HG03520 (cell line): ENCODE data around the gene CTNNA3.
"Not testable (repeated sequence)": the region's sequence is repeated elsewhere in the genome, so short reads cannot be mapped to it uniquely, and the experiment has no call there.

ENCODE experiments used
- ATAC-seq: cut with Tn5 transposase; IDR thresholded peaks from one replicate; pipeline ENCODE4 v1.9.1; 2021; ENCODE audit warnings: mild to moderate bottlenecking, moderate library complexity; ENCODE audit not compliant: unreplicated experiment

CTNNA3 gene

DNA sequence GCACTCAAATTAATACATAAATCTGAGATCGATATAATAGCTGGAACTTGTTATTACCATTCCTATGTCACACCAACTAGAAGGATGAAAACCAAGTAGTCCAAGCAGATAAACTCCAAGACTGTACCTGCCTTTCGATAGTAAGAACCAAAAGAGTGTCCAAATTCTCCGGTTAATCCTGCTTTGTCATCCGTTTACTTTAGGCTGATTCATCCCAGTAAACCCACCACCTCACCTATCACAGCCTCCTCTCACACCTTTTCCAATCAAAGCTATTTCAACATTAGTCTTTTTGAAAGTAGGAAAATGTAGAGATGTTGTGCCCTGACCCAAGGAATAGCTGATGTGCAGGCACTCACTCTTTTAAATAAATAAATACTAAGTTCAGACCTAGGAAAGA lies 177.2 kb downstream of the CTNNA3 start:
- ATAC-seq: no peak

DNA sequence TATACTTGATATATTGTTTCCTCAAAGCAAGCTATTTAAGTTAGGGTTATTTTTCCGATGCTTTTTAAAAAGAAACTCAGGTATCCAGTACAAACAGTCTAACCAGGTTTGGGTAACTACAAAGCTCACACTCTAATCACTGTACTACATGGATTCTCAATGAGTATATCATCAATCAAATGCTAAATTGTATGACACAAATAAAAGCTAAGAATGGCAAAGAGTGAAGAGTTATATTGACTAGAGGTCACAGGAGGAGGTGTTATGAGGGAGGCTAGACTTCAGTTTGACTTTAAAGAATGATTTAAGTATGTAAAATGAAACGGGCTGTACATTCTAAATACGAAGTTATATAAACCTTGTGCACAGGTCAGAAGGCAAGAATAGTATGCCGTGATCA lies 178.0 kb downstream of the CTNNA3 start:
- ATAC-seq: no peak

DNA sequence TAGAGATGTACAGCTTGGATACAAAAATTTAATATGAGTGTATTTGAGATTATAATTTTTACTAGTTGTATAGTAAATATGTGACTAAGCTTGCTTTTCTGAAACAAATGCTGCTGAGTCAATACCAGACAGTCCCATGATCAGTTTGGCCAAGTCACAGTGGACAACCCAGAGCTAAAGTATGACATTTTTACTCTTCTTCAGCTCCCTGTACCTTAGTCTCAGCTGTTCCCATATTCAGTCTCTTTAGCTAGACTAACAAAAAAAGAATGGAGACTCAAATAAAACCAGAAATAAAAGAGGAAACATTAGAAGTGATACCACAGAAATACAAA lies 189.3 kb downstream of the CTNNA3 start:
- no peak for ATAC-seq

DNA sequence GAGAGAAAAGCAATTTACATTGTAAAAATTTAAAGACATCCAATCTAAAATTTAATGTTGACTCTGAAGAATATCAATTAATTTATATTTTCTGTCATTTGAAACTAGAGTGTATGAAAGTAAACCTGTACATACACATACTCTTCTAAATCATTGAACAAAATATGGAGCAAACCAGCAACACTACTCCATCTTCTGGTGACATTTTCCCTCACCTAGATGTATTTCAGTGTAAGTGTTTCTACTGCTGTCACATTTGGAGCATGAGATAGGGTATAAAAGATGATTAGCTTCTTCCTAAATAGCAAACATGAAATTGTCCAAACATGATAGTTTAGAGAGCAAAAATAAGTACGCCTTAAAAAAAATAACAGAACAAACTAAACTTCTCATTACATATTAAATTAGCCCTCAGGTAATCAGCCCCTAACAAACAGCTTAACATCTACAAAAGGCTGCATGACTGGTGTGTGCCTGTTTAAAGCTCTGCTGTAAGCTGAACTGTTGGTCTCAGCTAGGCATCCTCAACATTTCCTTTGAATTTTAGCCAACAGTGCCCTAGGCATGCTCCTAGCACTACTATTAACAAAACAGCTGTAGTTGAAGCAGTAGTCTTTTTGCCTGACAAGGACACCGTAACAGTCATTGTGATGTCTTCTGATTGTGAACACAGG lies 189.8 kb downstream of the CTNNA3 start:
- ATAC-seq: no peak

DNA sequence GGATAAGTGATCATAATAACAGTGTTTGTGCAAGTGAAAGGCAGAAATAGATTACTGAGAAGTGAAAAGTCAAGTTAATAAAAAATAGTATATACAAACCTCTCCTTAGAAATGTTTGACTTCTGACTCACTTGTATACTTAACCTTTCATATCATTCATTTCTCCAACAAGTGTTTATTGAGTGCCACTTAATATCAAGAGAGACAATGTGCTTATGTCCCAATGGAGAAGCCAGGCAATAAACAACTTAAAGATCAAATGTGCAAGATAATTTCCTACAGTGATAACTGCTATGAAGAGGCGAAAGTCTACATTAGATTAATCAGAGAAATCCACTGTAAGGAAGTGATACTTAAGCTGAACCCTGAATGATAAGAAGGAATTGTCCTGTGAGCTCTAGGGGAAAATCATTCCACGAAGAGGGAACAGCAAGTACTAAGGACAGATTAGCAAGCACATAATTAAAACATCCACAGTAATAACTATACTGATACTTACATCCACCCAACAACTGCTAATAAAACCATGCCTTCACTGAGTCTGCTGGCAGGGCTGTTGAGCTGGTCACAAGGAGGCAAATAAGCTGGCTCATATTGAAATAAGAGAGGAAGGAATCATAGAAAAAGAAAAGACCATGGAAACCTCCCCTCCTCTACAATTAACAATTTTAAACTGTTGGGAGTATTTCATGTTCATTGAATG lies 203.5 kb downstream of the CTNNA3 start:
- ATAC-seq: no peak

DNA sequence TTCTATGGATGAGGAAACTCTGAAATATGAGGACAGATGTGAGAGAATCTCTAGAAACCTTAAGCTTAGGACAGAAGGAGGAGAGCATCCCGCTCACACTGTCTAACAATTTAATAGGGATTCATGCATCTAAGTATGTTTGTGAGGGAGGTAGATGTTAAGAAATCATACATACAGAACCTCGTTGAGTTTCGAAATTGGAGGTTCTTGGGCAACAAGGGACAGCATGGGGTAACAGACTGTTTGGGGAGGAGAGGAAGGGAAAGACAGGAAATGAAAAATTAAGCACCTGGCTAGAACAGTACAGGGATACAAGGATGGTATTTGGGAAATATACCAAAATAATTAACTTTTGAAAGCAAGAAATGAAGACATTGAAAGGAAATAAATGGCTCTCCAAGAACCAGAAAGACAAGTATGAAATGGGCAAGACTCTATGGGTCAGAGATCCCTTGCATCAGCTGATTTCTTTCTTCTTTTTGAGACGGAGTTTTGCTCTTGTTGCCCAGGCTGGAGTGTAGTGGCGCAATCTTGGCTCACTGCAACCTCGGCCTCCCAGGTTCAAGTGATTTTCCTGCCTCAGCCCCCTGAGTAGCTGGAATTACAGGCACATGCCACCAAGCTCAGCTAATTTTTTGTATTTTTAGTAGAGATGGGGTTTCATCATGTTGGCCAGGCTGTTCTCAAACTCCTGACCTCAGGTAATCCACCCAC lies 207.9 kb downstream of the CTNNA3 start:
- no peak for ATAC-seq

DNA sequence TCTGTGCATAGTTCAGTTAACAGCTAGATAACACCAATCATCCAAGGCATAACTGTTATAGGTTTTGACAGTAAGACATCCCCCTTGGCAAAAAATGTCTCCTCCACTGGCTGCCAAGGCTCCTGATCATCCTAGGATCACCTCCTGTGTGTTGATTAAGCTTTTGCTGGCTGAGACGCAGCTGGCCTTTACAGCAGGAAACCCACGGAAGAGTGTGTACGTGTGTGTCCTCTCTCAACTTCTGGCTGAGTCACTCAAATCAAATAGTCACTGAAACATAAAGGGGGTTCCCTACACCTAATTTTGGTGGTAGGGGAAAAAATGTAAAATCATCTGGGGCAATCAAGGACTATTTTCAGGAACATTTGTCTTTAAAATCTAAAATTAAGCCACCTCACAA lies 208.8 kb downstream of the CTNNA3 start:
- ATAC-seq: no peak

DNA sequence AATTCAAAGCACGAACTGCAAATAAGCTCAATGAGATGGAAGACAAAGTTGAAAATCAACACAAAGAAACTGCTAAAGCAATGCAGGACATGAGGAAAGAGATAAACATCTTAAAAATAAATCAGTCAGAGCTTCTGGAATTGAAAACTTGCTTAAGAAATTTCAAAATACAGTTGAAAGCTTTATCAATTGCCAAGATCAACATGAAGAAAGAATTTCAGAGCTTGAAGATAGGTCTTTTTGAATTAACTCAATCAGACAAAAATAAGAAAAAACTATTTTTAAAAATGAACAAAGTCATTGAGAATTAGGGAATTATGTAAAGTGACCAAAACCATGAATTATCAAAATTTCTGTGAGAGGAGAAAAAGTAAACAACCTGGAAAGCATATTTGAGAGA lies 218.1 kb downstream of the CTNNA3 start:
- ATAC-seq: no peak

DNA sequence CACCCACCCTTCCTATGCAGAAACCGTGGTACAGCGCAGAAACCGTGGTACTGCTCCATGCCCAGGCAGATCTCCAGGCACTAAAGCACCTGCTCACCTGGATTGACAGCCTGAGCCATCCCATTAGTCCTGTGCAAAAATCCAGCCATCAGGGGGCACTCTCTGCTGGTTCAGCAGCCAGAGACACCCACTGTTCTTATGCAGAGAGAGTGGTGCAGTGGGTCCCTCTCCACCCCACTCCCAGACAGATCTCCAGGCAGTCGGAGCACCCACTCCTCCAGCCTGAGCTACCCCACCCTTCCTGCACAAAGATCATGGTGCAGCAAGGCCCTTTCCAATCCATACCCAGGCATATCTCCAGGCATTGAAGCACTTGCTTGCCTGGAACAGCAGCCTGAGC lies 219.8 kb downstream of the CTNNA3 start:
- no peak for ATAC-seq

DNA sequence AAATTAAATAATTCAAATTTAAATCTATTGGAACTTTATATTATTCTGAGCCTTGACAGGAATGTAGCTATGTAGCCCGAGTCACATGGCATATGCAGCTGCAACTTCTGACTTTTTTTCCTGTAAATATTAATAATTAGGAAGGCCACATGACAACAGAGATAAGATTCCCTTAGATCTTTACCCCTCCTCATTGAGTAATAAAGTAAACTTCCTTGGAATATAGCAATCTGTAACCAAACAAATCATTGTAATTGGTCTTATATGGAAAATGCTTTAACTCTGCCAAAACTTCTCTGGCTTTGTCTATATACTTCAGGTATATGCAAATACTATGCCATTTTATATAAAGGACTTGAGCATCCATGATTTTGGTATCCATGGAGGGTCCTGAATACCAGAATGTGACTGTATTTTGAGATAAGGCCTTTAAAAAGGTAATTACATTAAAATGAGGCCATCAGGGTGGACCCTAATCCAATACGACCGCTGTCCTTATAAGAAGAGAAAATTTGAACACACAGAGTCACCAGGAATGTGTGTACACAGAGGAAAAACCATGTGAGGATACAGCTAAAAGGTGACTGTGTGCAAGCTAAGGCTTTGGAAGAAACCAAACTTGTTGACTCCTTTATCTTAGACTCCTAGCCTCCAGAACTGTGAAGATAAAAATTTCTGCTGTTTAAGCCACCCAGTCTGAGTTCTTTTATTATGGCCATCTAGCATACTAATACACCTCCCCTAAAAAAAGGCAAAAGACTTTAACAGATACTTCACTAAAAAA lies 222.0 kb downstream of the CTNNA3 start:
- ATAC-seq: no peak

DNA sequence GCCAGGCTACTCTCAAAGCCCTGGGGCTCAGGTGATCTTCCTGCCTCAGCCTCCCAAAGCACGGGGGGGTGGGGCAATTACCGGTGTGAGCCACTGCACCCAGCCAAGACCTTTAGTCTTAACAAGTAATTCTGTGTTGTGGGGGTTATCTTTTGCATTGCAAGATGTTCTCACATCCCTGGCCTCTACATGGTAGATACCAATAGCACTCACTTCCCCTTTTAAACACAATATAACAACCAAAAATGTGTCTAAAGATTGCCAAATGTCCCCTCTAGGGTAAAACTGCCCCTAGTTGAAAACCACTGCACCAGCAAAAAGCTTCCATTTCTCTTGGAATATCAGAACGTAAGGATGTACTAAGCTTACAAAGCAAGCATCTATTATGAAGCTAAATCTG lies 225.0 kb downstream of the CTNNA3 start:
- peak; percentile 43 for ATAC-seq

DNA sequence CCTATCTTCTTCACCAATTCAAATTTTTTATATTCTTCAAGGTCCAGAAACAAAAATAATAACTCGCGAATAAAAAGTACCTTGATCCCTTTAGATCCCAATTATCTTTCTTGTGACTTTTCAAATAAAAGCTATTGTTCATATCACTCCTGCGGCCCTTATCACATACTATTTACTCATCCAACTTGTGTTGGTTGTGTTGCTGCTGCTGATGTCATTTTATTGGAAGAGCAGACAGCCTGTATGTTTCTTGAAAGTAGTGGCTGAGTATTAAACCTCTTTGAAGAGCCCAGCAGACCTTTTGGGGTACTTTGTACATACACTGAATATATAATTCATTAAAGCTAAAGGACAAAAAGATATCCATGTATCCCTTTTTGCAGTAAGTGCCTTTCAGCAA lies 231.7 kb downstream of the CTNNA3 start:
- no peak for ATAC-seq

DNA sequence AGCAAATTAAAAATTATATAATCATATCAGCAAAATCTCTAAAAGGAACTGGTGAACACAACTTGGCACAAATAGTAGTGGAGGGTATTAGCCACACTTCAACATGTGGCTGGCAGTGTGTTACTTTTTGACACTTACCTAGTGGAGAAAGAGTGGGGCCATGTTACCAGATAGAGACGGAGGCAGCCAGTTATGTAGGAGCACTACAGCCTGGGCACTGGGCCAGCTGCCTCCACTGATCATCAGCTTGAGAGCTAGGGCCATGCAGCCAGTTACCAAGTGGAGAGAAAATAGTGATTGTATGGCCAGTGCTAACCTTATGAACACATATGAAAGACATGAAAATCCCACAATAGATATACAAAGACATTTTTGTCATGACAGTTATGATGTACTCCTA lies 243.1 kb downstream of the CTNNA3 start:
- no peak for ATAC-seq

DNA sequence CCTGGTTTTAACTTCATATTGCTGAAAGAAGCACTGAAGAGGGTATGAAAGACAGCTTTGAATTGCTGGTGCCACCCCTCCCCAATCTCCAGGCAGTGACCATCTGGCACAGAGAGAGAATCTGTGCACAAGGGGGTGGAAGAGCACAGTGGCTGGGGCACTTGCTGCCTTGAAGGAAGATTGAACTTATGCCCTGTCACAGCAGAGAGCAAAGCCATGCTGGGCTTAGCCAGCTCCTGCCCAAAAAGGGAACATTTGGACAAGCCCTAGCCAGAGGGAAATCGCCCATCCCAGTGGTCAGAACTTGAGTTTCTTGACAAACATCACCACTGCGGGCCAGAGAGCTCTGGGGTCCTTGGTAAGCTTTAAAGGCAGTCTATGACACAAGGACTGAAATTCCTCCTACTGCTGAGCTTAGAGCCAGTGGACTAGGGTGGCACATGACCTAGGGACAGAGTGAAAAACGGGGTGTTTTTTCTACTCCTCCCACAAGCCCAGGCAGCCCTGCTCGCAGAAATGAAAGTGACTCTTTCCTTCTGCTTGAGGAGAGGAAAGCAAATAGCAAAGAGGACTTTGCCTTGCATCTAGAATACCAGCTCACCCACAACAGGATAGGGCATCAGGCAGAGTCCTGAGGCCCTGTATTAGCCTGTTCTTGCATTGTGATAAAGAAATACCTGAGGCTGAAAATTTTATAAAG lies 257.2 kb downstream of the CTNNA3 start:
- ATAC-seq: no peak

DNA sequence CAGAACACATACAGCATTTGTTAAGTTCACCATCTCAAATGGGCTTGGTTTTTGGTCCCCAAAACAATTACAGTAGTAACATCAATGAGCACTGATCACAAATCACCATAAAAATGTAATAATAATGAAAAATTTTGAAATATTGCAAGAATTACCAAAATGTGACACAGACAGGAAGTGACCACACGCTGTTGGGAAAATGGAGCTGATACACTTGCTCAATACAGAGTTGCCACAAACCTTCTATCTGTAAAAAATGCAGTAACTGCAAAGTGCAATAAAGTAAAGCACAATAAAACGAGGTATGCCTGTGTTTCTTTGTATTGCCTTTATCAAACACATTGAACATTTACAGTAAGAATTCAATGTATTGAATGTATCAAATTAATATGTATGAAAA lies 262.7 kb downstream of the CTNNA3 start:
- ATAC-seq: no peak

DNA sequence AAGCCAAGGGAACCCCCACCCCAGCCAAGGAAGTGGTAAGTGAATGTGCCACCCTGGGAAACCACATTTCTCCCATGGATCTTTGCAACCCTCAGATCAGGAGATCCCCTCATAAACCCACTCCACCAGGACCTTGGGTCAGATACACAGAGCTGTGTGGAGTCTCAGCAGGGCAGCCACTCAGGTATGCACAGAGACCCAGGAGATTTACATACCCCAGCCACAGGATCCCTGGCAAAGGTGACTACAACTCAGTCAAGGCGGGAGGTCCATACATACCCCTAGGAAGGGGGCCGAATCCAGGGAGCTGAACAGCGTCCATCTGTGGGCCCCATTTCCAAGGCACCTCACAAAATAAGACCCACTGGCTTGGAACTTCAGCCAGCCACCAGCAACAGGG lies 293.4 kb downstream of the CTNNA3 start:
- ATAC-seq: no peak

DNA sequence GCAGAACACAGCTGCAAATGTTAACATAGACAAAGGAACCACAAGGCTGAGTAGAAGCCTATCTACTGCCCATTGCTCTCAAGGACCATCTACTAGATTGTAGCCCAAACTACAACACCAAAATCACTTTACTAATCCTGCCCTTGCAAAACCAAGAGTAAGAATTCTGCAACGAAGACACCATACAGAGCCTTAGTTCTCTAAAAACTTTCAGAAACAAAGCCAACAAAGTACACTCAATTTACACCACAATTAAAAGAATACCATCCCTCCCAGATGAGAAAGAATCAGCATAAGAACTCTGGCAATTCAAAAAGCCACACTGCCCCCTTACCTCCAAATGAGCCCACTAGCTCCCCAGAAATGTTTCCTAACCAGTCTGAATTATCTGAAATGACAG lies 294.3 kb downstream of the CTNNA3 start:
- ATAC-seq: no peak

DNA sequence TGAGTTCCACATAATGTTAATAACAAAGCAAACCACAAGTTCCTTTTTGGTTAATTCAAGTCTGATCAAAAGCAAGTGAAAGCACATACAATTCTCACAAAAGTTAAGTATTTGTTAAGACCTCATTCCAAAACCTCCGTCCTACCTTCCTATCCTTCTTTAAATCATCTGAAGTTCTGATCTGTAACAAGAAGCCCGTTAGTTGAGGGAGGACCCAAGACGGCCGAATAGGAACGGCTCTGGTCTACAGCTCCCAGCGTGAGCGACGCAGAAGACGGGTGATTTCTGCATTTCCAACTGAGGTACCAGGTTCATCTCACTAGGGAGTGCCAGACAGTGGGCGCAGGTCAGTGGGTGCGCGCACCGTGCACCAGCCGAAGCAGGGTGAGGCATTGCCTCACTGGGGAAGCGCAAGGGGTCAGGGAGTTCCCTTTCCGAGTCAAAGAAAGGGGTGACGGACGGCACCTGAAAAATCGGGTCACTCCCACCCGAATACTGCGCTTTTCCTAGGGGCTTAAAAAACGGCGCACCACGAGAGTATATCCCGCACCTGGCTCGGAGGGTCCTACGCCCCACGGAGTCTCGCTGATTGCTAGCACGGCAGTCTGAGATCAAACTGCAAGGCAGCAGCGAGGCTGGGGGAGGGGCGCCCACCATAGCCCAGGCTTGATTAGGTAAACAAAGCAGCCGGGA lies 309.0 kb downstream of the CTNNA3 start:
- ATAC-seq: not testable (repeated sequence)

DNA sequence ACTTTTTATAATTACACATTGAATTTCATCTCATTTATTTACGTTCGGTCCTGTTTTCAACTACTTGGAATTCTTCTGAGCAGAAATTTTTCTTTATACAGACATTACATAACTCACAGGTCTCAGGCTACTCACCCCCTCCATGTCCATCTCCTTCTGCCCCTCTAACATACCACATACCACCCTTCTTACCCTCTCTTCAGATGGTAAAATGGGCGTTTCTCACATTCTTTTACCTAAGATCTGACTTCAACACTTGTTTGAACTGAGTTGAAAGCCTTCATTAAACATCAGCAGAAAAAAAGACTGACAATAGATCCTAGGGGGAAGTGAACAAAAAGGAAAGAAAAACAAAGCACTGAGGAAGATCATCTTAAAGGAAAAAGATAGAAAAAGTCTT lies 309.7 kb downstream of the CTNNA3 start:
- ATAC-seq: no peak

DNA sequence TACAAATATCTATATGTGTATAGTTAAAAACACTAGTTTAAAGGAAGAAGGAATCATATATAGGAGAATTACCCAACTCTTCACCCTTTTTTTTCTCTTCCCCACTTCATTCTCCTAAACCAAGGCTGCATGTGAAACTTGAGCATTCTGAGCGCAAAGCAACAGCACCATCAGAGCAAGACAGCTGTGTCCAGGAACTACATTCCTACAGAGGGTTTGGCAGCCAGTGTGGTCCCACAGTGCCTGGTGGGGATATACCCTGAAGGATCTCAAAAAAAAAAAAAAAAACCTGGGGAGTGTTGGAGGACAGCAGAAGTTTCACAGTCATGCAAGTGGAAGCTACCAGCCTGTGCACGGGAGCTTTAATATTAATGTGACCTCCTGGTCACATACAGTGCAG lies 310.4 kb downstream of the CTNNA3 start:
- no peak for ATAC-seq
